ENCODE measurements around the gene TDRD9. TPM values are rescaled to one million over a fixed set of nuclear protein-coding genes. Genes with fewer than 3 reads are reported as not detected.

TDRD9 gene
- 0.72 and 1.3 TPM in 2 replicates for total RNA-seq

GRCh38 chr14:103928011-103928890, at the start of gene TDRD9:
Gene TDRD9, plus strand, starts transcription at chr14:103928456. Its CDS starts 54 bp downstream, at chr14:103928510.

GRCh38 chr14:103941973-103942736, 13.9 kb downstream of the TDRD9 start, which contains the start of gene RD3L:
Gene RD3L, minus strand, starts transcription at chr14:103942529. Its CDS starts 834 bp downstream, at chr14:103941695.

GRCh38 chr14:104085032-104085888, 157.0 kb downstream of the TDRD9 start, which contains the start of gene ASPG:
Gene ASPG, plus strand, starts transcription at chr14:104085700. Its CDS starts 71 bp downstream, at chr14:104085771.

Other genes with a start within 250 kb of the TDRD9 start
- 8.4 and 16.0 TPM in 2 replicates for gene XRCC3, start 213.0 kb upstream of the TDRD9 start, total RNA-seq
- 77.8 and 94.8 TPM in 2 replicates for gene ZFYVE21, start 212.6 kb upstream of the TDRD9 start, total RNA-seq
- gene PPP1R13B, start 80.9 kb upstream of the TDRD9 start, total RNA-seq: 5.5 and 8.0 TPM in 2 replicates
- gene RD3L, start 14.1 kb downstream of the TDRD9 start, total RNA-seq: not detected in 2 replicates
- under 0.01 TPM in 2 replicates for gene ASPG, start 157.2 kb downstream of the TDRD9 start, total RNA-seq
- gene KIF26A, start 210.1 kb downstream of the TDRD9 start, total RNA-seq: 0.48 and 1.3 TPM in 2 replicates